ENCODE data around the gene KDM6A.

- TF ChIP-seq CTCF (IDR thresholded peaks at IDR 0.05 in 2 of 3, conservative IDR thresholded peaks at IDR 0.05 in 1 of 3; ENCODE audit: borderline replicate concordance in 1 of 3, insufficient read depth in 1 of 3, low read depth in 2 of 3, low read length in 2 of 3) (no peak), CEBPB (IDR thresholded peaks at IDR 0.05; ENCODE audit: low read depth) (no peak), POLR2A (IDR thresholded peaks at IDR 0.05; ENCODE audit: borderline replicate concordance, extremely low read depth, insufficient read depth, insufficient read length) (no peak), POLR2AphosphoS5 (IDR thresholded peaks at IDR 0.05; ENCODE audit: low read depth, low read length) (no peak), ZNF274 (IDR thresholded peaks at IDR 0.05; ENCODE audit: low read depth, low read length) (no peak), EGR1 (IDR thresholded peaks at IDR 0.05; ENCODE audit: low read depth) (no peak), FOSL1 (IDR thresholded peaks at IDR 0.05; ENCODE audit: low read depth) (no peak), ZFX (IDR thresholded peaks at IDR 0.05) (no peak), RAD21 (IDR thresholded peaks at IDR 0.05; ENCODE audit: low read depth) (no peak), SIN3A (IDR thresholded peaks at IDR 0.05; ENCODE audit: low read depth) (no peak), EZH2phosphoT487 (IDR thresholded peaks at IDR 0.05; ENCODE audit: borderline replicate concordance) (no peak)
- TF ChIP-seq, protein P1, sequence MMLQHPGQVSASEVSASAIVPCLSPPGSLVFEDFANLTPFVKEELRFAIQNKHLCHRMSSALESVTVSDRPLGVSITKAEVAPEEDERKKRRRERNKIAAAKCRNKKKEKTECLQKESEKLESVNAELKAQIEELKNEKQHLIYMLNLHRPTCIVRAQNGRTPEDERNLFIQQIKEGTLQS (IDR thresholded peaks at IDR 0.05) = no peak
- TF ChIP-seq, protein P2, sequence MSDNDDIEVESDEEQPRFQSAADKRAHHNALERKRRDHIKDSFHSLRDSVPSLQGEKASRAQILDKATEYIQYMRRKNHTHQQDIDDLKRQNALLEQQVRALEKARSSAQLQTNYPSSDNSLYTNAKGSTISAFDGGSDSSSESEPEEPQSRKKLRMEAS (IDR thresholded peaks at IDR 0.05) = no peak
These were observed 134.6 kb downstream of the KDM6A start for GRCh38 chrX:45007598-45007997.

Measured in HCT116 (cell line).